Keratinocyte (primary cell): Measurements from ENCODE around the gene PUS1. TPM values are rescaled to one million over a fixed set of nuclear protein-coding genes. Genes with fewer than 3 reads are reported as not detected.
A peak's percentile ranks its signal among the peaks of the same experiment; 100 is the strongest.

Experiments
- DNase-seq: peaks from one replicate; pipeline ENCODE4 v3.0.0-alpha.2; 2011; ENCODE audit warnings: low read depth, missing footprints, low spot score
- FAIRE-seq: peaks from 2 replicates; lab custom pipeline; 2011; peaks lifted over from hg19 to GRCh38; lab: Jason Lieb, UNC
- H2AFZ ChIP-seq: 2 replicates; pipeline ENCODE4 v1.6.0; 2012; ENCODE audit warnings: low read length, control low read depth, inconsistent platforms; ENCODE audit not compliant: control insufficient read depth
- H3K27ac ChIP-seq: 2 replicates; pipeline ENCODE4 v1.5.1; 2011; ENCODE audit warnings: low read length; ENCODE audit not compliant: control insufficient read depth, insufficient read depth
- H3K27me3 ChIP-seq: 3 replicates; pipeline ENCODE4 v1.6.0; 2011; ENCODE audit warnings: low read length; ENCODE audit not compliant: control insufficient read depth, insufficient read depth; ENCODE audit errors: extremely low read depth
- H3K36me3 ChIP-seq, 2 experiments: 2 replicates in 1 of 2; 3 replicates in 1 of 2; pipeline ENCODE4 v1.5.1; 2011; ENCODE audit warnings: low read length in 2 of 2, mild to moderate bottlenecking in 1 of 2; ENCODE audit not compliant: control insufficient read depth in 2 of 2, insufficient read depth in 2 of 2; ENCODE audit errors: extremely low read depth in 1 of 2
- H3K4me1 ChIP-seq: 3 replicates; pipeline ENCODE4 v1.5.1; 2011; ENCODE audit warnings: low read length; ENCODE audit not compliant: control insufficient read depth, insufficient read depth; ENCODE audit errors: extremely low read depth
- H3K4me2 ChIP-seq: 3 replicates; pipeline ENCODE4 v1.6.0; 2011; ENCODE audit warnings: low read depth, low read length; ENCODE audit not compliant: control insufficient read depth, insufficient read depth; ENCODE audit errors: extremely low read depth
- H3K4me3 ChIP-seq, 3 experiments: fragments of 200-600 bp in 1 of 3; sonication (generic) in 1 of 3; 2 replicates in 2 of 3; 3 replicates in 1 of 3; pipeline ENCODE4 v1.5.1; 2011 to 2016; ENCODE audit warnings: low read length in 3 of 3, mild to moderate bottlenecking in 3 of 3, control low read depth in 2 of 3, inconsistent platforms in 1 of 3, low read depth in 1 of 3, mixed read lengths in 1 of 3, mixed run types in 1 of 3, moderate library complexity in 1 of 3; ENCODE audit not compliant: control insufficient read depth in 2 of 3, insufficient read depth in 2 of 3; ENCODE audit errors: extremely low read depth in 1 of 3
- H3K79me2 ChIP-seq: 2 replicates; pipeline ENCODE4 v1.6.0; 2012; ENCODE audit warnings: low read length; ENCODE audit not compliant: control insufficient read depth, insufficient read depth
- H3K9ac ChIP-seq: 3 replicates; pipeline ENCODE4 v1.6.0; 2011; ENCODE audit warnings: low read length; ENCODE audit not compliant: control insufficient read depth, insufficient read depth; ENCODE audit errors: extremely low read depth
- H3K9me1 ChIP-seq: 3 replicates; pipeline ENCODE4 v1.6.0; 2011; ENCODE audit warnings: low read length; ENCODE audit not compliant: control insufficient read depth, insufficient read depth; ENCODE audit errors: extremely low read depth
- H3K9me3 ChIP-seq: 2 replicates; pipeline ENCODE4 v1.5.1; 2012; ENCODE audit warnings: low read depth, low read length; ENCODE audit not compliant: control insufficient read depth
- H4K20me1 ChIP-seq: 3 replicates; pipeline ENCODE4 v1.6.0; 2011; ENCODE audit warnings: low read length; ENCODE audit not compliant: control insufficient read depth, insufficient read depth; ENCODE audit errors: extremely low read depth
- EZH2 ChIP-seq: IDR thresholded peaks from one replicate; pipeline ENCODE4 v1.6.1; 2012; ENCODE audit warnings: inconsistent platforms, mild to moderate bottlenecking, low read length, moderate library complexity
- dilution Hi-C: fragments of 300-500 bp; cut with MboI; formaldehyde crosslinking; loops from one replicate; pipeline ENCODE4 v1.7.0; 2020; ENCODE audit warnings: low sequenced_read_pairs; ENCODE audit not compliant: extremely low pct_ligation_motif_present
- polyA minus RNA-seq, 3 experiments: library from RNA; depleted of rRNA, polyadenylated mRNA; stranded (reverse); fragments of >200 nt; gene quantifications; 1 replicate in 1 of 3; 2 replicates in 1 of 3; 3 replicates in 1 of 3; pipeline ENCODE4 v1.2.3, GENCODE V29; 2011
- polyA plus RNA-seq, 5 experiments: library from polyadenylated mRNA; depleted of rRNA in 3 of 5; stranded (reverse) in 3 of 5; stranded (forward) in 1 of 5; unstranded in 1 of 5; fragments of >200 nt; gene quantifications; 1 replicate in 1 of 5; 2 replicates in 3 of 5; 3 replicates in 1 of 5; pipeline versions ENCODE4 v1.2.1 to v1.2.3, GENCODE V29; 2011 to 2012; ENCODE audit warnings: missing spikeins in 2 of 5, low read depth in 1 of 5, low replicate concordance in 1 of 5
- TF ChIP-seq, protein P1 (sequence below), 3 experiments: IDR thresholded peaks in 1 of 3; conservative IDR thresholded peaks in 1 of 3; optimal IDR thresholded peaks in 1 of 3; 2 replicates in 2 of 3; 3 replicates in 1 of 3; pipeline versions ENCODE3 to v1.5.1; 2011; ENCODE audit warnings: low read length in 3 of 3, mild to moderate bottlenecking in 3 of 3, moderate library complexity in 2 of 3, control low read depth in 1 of 3, inconsistent platforms in 1 of 3; ENCODE audit not compliant: insufficient read depth in 2 of 3; ENCODE audit errors: extremely low read depth in 1 of 3

PUS1 gene
- polyA plus RNA-seq, result 25.8 to 27.1 TPM (median 26.3 TPM) in 3 replicates
- polyA plus RNA-seq (2011; ENCODE audit: low read depth), result 8.4 TPM
- polyA plus RNA-seq (2011; cell fraction: cytosol; rRNA removed), result 10.4 and 22.4 TPM in 2 replicates
- 50.5 and 61.5 TPM in 2 replicates for polyA plus RNA-seq (2011; cell fraction: nucleus; rRNA removed)
- 16.2 and 30.7 TPM in 2 replicates for polyA plus RNA-seq (2012; ENCODE audit: low replicate concordance)
- polyA minus RNA-seq, result 17.2 to 33.2 TPM (median 20.8 TPM) in 3 replicates
- polyA minus RNA-seq (2011; cell fraction: cytosol; rRNA and poly(A)+ RNA removed), result 26.3 TPM
- 19.0 and 21.3 TPM in 2 replicates for polyA minus RNA-seq (2011; cell fraction: nucleus; rRNA and poly(A)+ RNA removed)

GRCh38 chr12:131928711-131929580, at the start of gene PUS1:
TSS of gene PUS1 (plus strand) at chr12:131929276. CDS start at chr12:131929723, 447 bp downstream.
- no peaks in the 10 kb centered on the region for H4K20me1 ChIP-seq
- dilution Hi-C loops, result no loop called here
- peak within 1 kb of the TSS; percentile 80 for H2AFZ ChIP-seq
- H3K9me1 ChIP-seq, result no peaks in the 10 kb centered on the region
- peaks cover 29% of the 10 kb centered on the region for H3K79me2 ChIP-seq
- FAIRE-seq (no peak), DNase-seq (peak; percentile 53)
- TF ChIP-seq, protein P1, sequence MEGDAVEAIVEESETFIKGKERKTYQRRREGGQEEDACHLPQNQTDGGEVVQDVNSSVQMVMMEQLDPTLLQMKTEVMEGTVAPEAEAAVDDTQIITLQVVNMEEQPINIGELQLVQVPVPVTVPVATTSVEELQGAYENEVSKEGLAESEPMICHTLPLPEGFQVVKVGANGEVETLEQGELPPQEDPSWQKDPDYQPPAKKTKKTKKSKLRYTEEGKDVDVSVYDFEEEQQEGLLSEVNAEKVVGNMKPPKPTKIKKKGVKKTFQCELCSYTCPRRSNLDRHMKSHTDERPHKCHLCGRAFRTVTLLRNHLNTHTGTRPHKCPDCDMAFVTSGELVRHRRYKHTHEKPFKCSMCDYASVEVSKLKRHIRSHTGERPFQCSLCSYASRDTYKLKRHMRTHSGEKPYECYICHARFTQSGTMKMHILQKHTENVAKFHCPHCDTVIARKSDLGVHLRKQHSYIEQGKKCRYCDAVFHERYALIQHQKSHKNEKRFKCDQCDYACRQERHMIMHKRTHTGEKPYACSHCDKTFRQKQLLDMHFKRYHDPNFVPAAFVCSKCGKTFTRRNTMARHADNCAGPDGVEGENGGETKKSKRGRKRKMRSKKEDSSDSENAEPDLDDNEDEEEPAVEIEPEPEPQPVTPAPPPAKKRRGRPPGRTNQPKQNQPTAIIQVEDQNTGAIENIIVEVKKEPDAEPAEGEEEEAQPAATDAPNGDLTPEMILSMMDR (optimal IDR thresholded peaks at IDR 0.05 in 1 of 3, IDR thresholded peaks at IDR 0.05 in 1 of 3, conservative IDR thresholded peaks at IDR 0.05 in 1 of 3; ENCODE audit: extremely low read depth in 1 of 3, insufficient read depth in 2 of 3, low read length in 3 of 3), result no peak
- H3K27ac ChIP-seq, result peak within 1 kb of the TSS; percentile 72
- H3K9ac ChIP-seq, result peak within 1 kb of the TSS; percentile 87
- H3K4me3 ChIP-seq, result peak within 1 kb of the TSS; percentile 82 to 96 (median 94)
- H3K27me3 ChIP-seq, result no peaks in the 10 kb centered on the region
- peak within 1 kb of the TSS; percentile 93 for H3K4me2 ChIP-seq
- H3K36me3 ChIP-seq, result peaks cover 12 to 21% of the 10 kb centered on the region in 2 experiments
- H3K9me3 ChIP-seq, result no peaks in the 10 kb centered on the region
- H3K4me1 ChIP-seq, result peaks cover 8% of the 10 kb centered on the region

DNA sequence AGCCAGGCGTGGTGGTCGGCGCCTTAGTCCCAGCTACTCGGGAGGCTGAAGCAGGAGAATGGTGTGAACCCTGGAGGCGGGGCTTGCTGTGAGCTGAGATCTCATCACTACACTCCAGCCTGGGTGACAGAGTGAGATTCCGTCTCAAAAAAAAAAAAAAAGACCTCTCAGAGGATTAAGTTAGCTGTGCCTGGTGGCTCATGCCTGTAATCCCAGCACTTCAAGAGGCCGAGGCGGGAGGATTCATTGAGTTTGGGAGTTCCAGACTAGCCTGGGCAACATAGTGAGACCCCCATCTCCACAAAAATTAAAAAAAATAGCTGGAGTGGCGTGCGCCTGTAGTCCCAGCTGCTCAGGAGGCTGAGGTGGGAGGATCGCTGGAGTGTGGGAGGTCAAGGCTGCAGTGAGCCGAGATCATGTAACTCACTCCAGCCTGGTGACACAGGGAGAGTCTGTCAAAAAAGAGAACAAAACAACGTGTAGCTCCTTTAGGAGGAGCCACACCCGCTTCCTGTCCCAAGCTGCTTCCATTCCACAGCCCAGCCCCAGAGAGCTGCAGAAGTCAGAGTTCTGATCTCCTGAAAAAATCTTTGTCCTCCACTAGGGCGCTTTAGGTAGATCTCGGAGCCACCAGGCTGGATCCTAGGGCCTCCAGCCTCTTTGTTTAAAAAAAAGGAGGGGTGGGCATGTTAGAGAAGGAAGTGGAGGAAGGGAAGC, 46.1 kb upstream of the PUS1 start:
- Histone ChIP-seq H4K20me1 (no peaks in the 10 kb centered on the region), H3K4me1 (peaks cover 10% of the 10 kb centered on the region), H3K4me2 (peak overlapping the region; percentile 45), H3K9ac (no peak overlapping the region), H3K9me1 (no peaks in the 10 kb centered on the region), H2AFZ (peak overlapping the region; percentile 49), H3K9me3 (no peaks in the 10 kb centered on the region), H3K27ac (no peak overlapping the region), H3K79me2 (no peaks in the 10 kb centered on the region), H3K27me3 (no peaks in the 10 kb centered on the region), H3K4me3 (no peak overlapping the region), H3K36me3 (no peaks in the 10 kb centered on the region)
- dilution Hi-C loops, result no loop called here
- FAIRE-seq (no peak), DNase-seq (no peak)
- TF ChIP-seq, protein P1 (optimal IDR thresholded peaks at IDR 0.05 in 1 of 3, IDR thresholded peaks at IDR 0.05 in 1 of 3, conservative IDR thresholded peaks at IDR 0.05 in 1 of 3; ENCODE audit: extremely low read depth in 1 of 3, insufficient read depth in 2 of 3, low read length in 3 of 3), result peak in 1 of 3 experiments; percentile 3
- no peak for TF ChIP-seq EZH2
